ENCODE results near the gene RNU7-1. TPM values are rescaled to one million over a fixed set of nuclear protein-coding genes. Genes with fewer than 3 reads are reported as not detected.
"Not testable (repeated sequence)": the region's sequence is repeated elsewhere in the genome, so short reads cannot be mapped to it uniquely, and the experiment has no call there.

RNU7-1 gene
- total RNA-seq, 4 donors from 2014 or later = not detected

- DNase-seq (ENCODE audit: low spot score) = no peak
- TF ChIP-seq CTCF (IDR thresholded peaks at IDR 0.05) = no peak
- ATAC-seq (ENCODE audit: low FRiP score) = no peak
Observed at GRCh38 chr12:6903722-6904121, 39.9 kb upstream of the RNU7-1 start.

GRCh38 chr12:6904280-6905276, 39.0 kb upstream of the RNU7-1 start, which contains the start of gene LRRC23:
Gene LRRC23 (plus strand): TSS chr12:6904822. CDS start chr12:6905634, 812 bp downstream.
- DNase-seq (ENCODE audit: low spot score) (peak; percentile 98), ATAC-seq (ENCODE audit: low FRiP score) (peak; percentile 93)
- TF ChIP-seq CTCF (IDR thresholded peaks at IDR 0.05) = no peak

GRCh38 chr12:6905414-6906040, 38.1 kb upstream of the RNU7-1 start:
- TF ChIP-seq CTCF (IDR thresholded peaks at IDR 0.05) = no peak
- DNase-seq (ENCODE audit: low spot score) = no peak
- ATAC-seq (ENCODE audit: low FRiP score) = no peak

GRCh38 chr12:6908141-6908540, 35.5 kb upstream of the RNU7-1 start:
- ATAC-seq (ENCODE audit: low FRiP score); DNase-seq (ENCODE audit: low spot score): not testable (repeated sequence)

- DNase-seq (ENCODE audit: low spot score) (no peak), ATAC-seq (ENCODE audit: low FRiP score) (no peak)
- no peak for TF ChIP-seq CTCF (IDR thresholded peaks at IDR 0.05)
Observed at GRCh38 chr12:6909421-6910145, 34.0 kb upstream of the RNU7-1 start.

- no peak for DNase-seq (ENCODE audit: low spot score)
- no peak for ATAC-seq (ENCODE audit: low FRiP score)
- TF ChIP-seq CTCF (IDR thresholded peaks at IDR 0.05) = no peak
Observed at GRCh38 chr12:6912164-6912935, 31.3 kb upstream of the RNU7-1 start.
